GM19351 (cell line): ENCODE results near the gene SLC18B1.
A peak's percentile ranks its signal among the peaks of the same experiment; 100 is the strongest.

Experiments used
- ATAC-seq: cut with Tn5 transposase; IDR thresholded peaks from one replicate; pipeline ENCODE4 v1.9.1; 2021; ENCODE audit warnings: mild to moderate bottlenecking, moderate library complexity; ENCODE audit not compliant: unreplicated experiment

Gene SLC18B1

GRCh38 chr6:132748446-132748845 lies 50.0 kb downstream of the SLC18B1 start:
- no peak for ATAC-seq

- no peak for ATAC-seq
These were observed 52.4 kb downstream of the SLC18B1 start for GRCh38 chr6:132746048-132746447.

GRCh38 chr6:132742495-132742894 lies 55.9 kb downstream of the SLC18B1 start:
- no peak for ATAC-seq

GRCh38 chr6:132741281-132741680 lies 57.2 kb downstream of the SLC18B1 start:
- no peak for ATAC-seq

GRCh38 chr6:132736239-132736638 lies 62.2 kb downstream of the SLC18B1 start:
- ATAC-seq: no peak

- ATAC-seq: no peak
These were observed 63.7 kb downstream of the SLC18B1 start for GRCh38 chr6:132734694-132735236.

GRCh38 chr6:132733814-132734213 lies 64.6 kb downstream of the SLC18B1 start:
- no peak for ATAC-seq

GRCh38 chr6:132733283-132733682 lies 65.2 kb downstream of the SLC18B1 start:
- ATAC-seq: no peak

GRCh38 chr6:132731086-132731485 lies 67.4 kb downstream of the SLC18B1 start:
- no peak for ATAC-seq

GRCh38 chr6:132730560-132730959 lies 67.9 kb downstream of the SLC18B1 start:
- no peak for ATAC-seq

GRCh38 chr6:132728616-132729015 lies 69.8 kb downstream of the SLC18B1 start:
- ATAC-seq: no peak

GRCh38 chr6:132726608-132726975 lies 71.8 kb downstream of the SLC18B1 start:
- no peak for ATAC-seq

GRCh38 chr6:132725947-132726607 lies 72.4 kb downstream of the SLC18B1 start:
- ATAC-seq: peak; percentile 74

- ATAC-seq: no peak
These were observed 73.0 kb downstream of the SLC18B1 start for GRCh38 chr6:132725471-132725870.

- no peak for ATAC-seq
These were observed 78.5 kb downstream of the SLC18B1 start for GRCh38 chr6:132719736-132720448.
